Prostate gland (tissue), 2 donors: ENCODE data around the gene TGFBRAP1. TPM values are rescaled to one million over a fixed set of nuclear protein-coding genes. Genes with fewer than 3 reads are reported as not detected.

Experiments
- DNase-seq: peaks from one replicate; pipeline ENCODE4 v3.0.0-alpha.2; 2019; ENCODE audit warnings: low spot score
- H3K27ac ChIP-seq, 2 donors: fragments of 200-600 bp; sonication (generic); 2 replicates each; pipeline ENCODE4 v1.5.1; 2017 to 2019
- H3K27me3 ChIP-seq: fragments of 200-600 bp; sonication (generic); replicated peaks from 2 replicates; pipeline ENCODE4 v1.5.1; 2019; ENCODE audit not compliant: insufficient read depth
- H3K36me3 ChIP-seq, 2 donors: fragments of 200-600 bp; sonication (generic); 1 replicate in 1 of 2; 2 replicates in 1 of 2; pipeline versions ENCODE4 v1.5.1 to v1.8.1; 2017 to 2019
- H3K4me1 ChIP-seq: fragments of 200-600 bp; sonication (generic); replicated peaks from 2 replicates; pipeline ENCODE4 v1.5.1; 2019
- H3K4me3 ChIP-seq, 2 donors: fragments of 200-600 bp; sonication (generic); 2 replicates each; pipeline ENCODE4 v1.5.1; 2017 to 2019
- H3K9me3 ChIP-seq: fragments of 200-600 bp; sonication (generic); 2 replicates; pipeline ENCODE4 v1.5.1; 2017
- CTCF ChIP-seq, 4 experiments: fragments of 200-600 bp in 2 of 4; fragments of 450-650 bp in 2 of 4; sonication (generic) in 2 of 4; IDR thresholded peaks; 1 replicate in 3 of 4; 2 replicates in 1 of 4; pipeline ENCODE4 v1.5.1; 2016 to 2019; ENCODE audit warnings: antibody characterized with exemption in 4 of 4, mild to moderate bottlenecking in 2 of 4, moderate library complexity in 2 of 4
- POLR2A ChIP-seq: fragments of 450-650 bp; IDR thresholded peaks from one replicate; pipeline ENCODE4 v1.6.1; 2016; ENCODE audit warnings: antibody characterized with exemption, mild to moderate bottlenecking
- POLR2AphosphoS5 ChIP-seq: sonication (generic); formaldehyde crosslinking; IDR thresholded peaks from one replicate; pipeline ENCODE4 v1.6.1; 2017; ENCODE audit warnings: antibody characterized with exemption
- WGBS: methylation state at CpG from one replicate; pipeline ENCODE4 v1.1.5; 2018; 5-methylcytosine and 5-hydroxymethylcytosine counted together
- intact Hi-C: fragments of 100-400 bp; cut with DNase I; formaldehyde crosslinking; loops from one replicate; pipeline ENCODE4 v1.14.2; 2022
- total RNA-seq, 2 donors: library from RNA; depleted of rRNA; stranded (reverse); fragments of >200 nt; gene quantifications; one replicate each; pipeline ENCODE4 v1.1.0, GENCODE V29; 2016

The TGFBRAP1 gene
- total RNA-seq, 2 donors from 2014 or later, result 29.9 to 30.0 TPM

DNA sequence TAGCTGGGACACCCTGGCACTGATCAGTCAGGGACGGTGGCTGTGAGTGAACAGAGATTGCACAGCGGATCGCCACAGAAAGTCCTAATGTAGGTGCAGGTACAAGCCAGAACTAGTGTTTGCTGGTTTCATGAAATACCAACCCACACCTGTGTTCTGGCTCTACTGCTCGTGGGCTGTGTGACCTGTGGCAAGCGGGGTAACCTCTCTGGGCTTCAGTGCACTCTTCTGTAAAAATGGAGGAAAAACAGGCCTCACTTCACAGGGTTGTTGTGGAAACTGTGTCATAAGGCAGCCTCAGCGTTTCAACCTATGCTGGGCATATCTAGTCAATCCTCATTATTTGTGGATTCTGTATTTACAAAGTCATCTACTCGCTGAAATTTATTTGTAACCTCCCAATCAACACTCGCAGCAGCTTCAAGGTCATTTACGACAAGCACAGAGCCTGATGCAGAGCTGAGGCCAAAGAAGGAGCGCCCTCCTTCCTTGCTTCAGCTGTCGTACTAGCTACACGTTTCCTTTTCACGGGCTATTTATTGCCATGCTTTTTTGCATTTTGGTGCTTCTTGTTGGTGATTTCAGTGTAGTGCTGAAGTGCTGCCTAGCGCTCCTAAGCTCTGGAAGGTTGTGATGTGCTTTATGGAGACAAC lies 58.0 kb downstream of the TGFBRAP1 start:
- WGBS, result 89% methylated on average over 14 of the region's 14 CpGs
- TF ChIP-seq POLR2AphosphoS5 (no peak), CTCF (IDR thresholded peaks at IDR 0.05) (no peak), POLR2A (no peak)
- Histone ChIP-seq H3K36me3 (peaks cover 13 to 40% of the 10 kb centered on the region in 2 donors), H3K4me1 (no peaks in the 10 kb centered on the region), H3K4me3 (no peak overlapping the region), H3K9me3 (no peaks in the 10 kb centered on the region), H3K27me3 (no peaks in the 10 kb centered on the region), H3K27ac (no peak overlapping the region)
- intact Hi-C loops, result no loop called here
- no peak for DNase-seq

DNA sequence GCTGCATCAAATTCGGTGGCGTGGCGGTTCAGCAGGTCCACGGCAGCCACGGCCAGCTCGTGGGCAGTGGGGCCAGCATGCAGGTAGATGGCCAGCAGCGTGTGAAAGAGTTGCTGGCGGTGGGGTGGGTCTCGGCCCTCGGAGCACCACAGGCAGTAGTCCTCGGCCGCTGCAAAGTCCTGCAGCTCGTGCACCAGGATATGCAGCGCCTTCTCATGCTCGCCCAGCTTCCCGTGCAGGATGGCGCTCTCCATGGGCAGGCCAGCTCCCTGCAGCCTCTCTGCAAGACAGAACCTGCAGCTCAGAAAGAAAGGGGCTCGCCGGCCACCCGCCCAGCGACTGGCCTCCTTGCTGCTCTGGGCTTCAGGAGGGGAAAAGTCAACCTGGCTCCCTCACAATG lies 60.1 kb downstream of the TGFBRAP1 start:
- H3K36me3 ChIP-seq, result peaks cover 13 to 30% of the 10 kb centered on the region in 2 donors

GRCh38 chr2:105262651-105263091 lies 66.9 kb downstream of the TGFBRAP1 start:
- Histone ChIP-seq H3K36me3 (peaks cover 0 to 5% of the 10 kb centered on the region in 2 donors), H3K27ac (no peak overlapping the region)
- 69% methylated on average over 10 of the region's 10 CpGs for WGBS

More for the DNA sequence above, 60.1 kb downstream of the TGFBRAP1 start:
- Histone ChIP-seq H3K9me3 (no peaks in the 10 kb centered on the region), H3K4me3 (no peak overlapping the region), H3K4me1 (no peaks in the 10 kb centered on the region), H3K27me3 (no peaks in the 10 kb centered on the region), H3K27ac (no peak overlapping the region)
- TF ChIP-seq POLR2AphosphoS5 (no peak), POLR2A (no peak), CTCF (IDR thresholded peaks at IDR 0.05) (no peak)
- no peak for DNase-seq
- intact Hi-C loops, result no loop called here
- 94% methylated on average over 17 of the region's 21 CpGs for WGBS

GRCh38 chr2:105261061-105261460 lies 68.5 kb downstream of the TGFBRAP1 start:
- Histone ChIP-seq H3K9me3 (no peaks in the 10 kb centered on the region), H3K36me3 (no peaks in the 10 kb centered on the region), H3K27me3 (no peaks in the 10 kb centered on the region), H3K4me3 (no peak overlapping the region), H3K27ac (no peak overlapping the region), H3K4me1 (no peaks in the 10 kb centered on the region)
- intact Hi-C loops, result no loop called here
- DNase-seq, result no peak
- no peak for TF ChIP-seq CTCF (IDR thresholded peaks at IDR 0.05)
- no peak for TF ChIP-seq POLR2AphosphoS5
- no peak for TF ChIP-seq POLR2A
- WGBS, result 64% methylated on average over 5 of the region's 5 CpGs

More at GRCh38 chr2:105262651-105263091, 66.9 kb downstream of the TGFBRAP1 start:
- intact Hi-C loops, result no loop called here
- Histone ChIP-seq H3K4me1 (no peaks in the 10 kb centered on the region), H3K4me3 (no peak overlapping the region), H3K9me3 (no peaks in the 10 kb centered on the region), H3K27me3 (no peaks in the 10 kb centered on the region)
- no peak for DNase-seq
- TF ChIP-seq CTCF (IDR thresholded peaks at IDR 0.05) (no peak), POLR2AphosphoS5 (no peak), POLR2A (no peak)

DNA sequence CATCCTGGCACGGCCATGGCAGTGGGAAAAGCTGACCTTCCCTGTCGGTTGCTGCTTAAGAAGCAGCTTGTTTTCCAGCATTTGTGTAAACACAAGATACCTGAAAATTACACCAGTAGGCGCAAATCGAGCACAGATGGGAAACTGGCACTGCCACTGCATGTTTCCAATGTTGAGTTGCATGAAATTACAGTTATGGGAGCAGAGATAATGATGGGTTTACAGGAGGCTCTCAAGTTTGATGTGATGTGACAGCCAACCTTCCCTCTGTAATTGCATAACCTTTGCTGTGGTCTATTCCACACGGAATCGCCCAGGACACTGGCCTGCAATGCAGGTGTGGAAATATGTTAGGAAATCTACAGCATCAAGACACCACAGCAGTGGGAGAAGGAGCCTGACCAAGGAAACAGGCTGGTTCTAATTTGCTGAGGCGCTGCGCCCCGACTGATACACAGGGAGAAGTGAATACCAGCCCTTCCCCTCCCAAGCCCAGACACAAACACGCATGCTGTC lies 70.6 kb downstream of the TGFBRAP1 start:
- H3K27ac ChIP-seq, result no peak overlapping the region
- no peaks in the 10 kb centered on the region for H3K27me3 ChIP-seq
- intact Hi-C loops, result no loop called here
- no peaks in the 10 kb centered on the region for H3K4me1 ChIP-seq
- no peak overlapping the region for H3K4me3 ChIP-seq
- no peak for TF ChIP-seq POLR2A
- H3K36me3 ChIP-seq, result no peaks in the 10 kb centered on the region
- WGBS, result 72% methylated on average over 10 of the region's 10 CpGs
- no peak for DNase-seq
- H3K9me3 ChIP-seq, result no peaks in the 10 kb centered on the region
